ENCODE data around the gene FUBP3. TPM values are rescaled to one million over a fixed set of nuclear protein-coding genes. Genes with fewer than 3 reads are reported as not detected.

The FUBP3 gene
- polyA plus RNA-seq, 1 of the 3 experiments (the other 2 are of a cell fraction) = 55.1 TPM

- POLR2A ChIA-PET = no interaction called here
- Histone ChIP-seq H3K4me3 (ENCODE audit: low read depth in 2 of 2, low read length in 1 of 2) (no peak within 1 kb of the TSS; a peak in 1 of 4 replicates), H3K79me2 (ENCODE audit: insufficient read depth) (no peaks in the 10 kb centered on the region), H3K27me3 (ENCODE audit: insufficient read depth) (peaks cover 77% of the 10 kb centered on the region), H3K9me2 (no peaks in the 10 kb centered on the region), H3K36me3 (replicated peaks in 1 of 2; ENCODE audit: control insufficient read depth in 1 of 2, insufficient read depth in 2 of 2, low read length in 1 of 2) (no peaks in the 10 kb centered on the region), H2AFZ (ENCODE audit: low read depth) (no peak within 1 kb of the TSS), H4K20me1 (ENCODE audit: insufficient read depth) (peaks cover 8% of the 10 kb centered on the region; the same call in 1 of the 2 replicates), H3F3A (replicated peaks; ENCODE audit: insufficient read depth) (no peaks in the 10 kb centered on the region), H3K9me3 (no peaks in the 10 kb centered on the region), H3K9ac (no peak within 1 kb of the TSS), H3K27ac (ENCODE audit: low read depth in 2 of 2, low read length in 1 of 2) (no peak within 1 kb of the TSS), H3K4me1 (ENCODE audit: control insufficient read depth in 1 of 2, insufficient read depth in 2 of 2, low read depth in 1 of 2, low read length in 1 of 2) (peaks cover 0 to 3% of the 10 kb centered on the region in 2 experiments; a peak in 1 of 4 replicates), H3K4me2 (no peak within 1 kb of the TSS)
- CTCF ChIA-PET = interaction anchor here (1.2 to 1.8 kb wide), 3 partner anchors 18 to 203 kb away, joined by 5 to 12 read pairs (median 6); no protein-coding TSS in a partner anchor
- 9% methylated on average over 50 of the region's 76 CpGs for WGBS (ENCODE audit: low lambda C conversion rate)
- no peak for TF ChIP-seq JUND (IDR thresholded peaks at IDR 0.05)
- no peak for TF ChIP-seq POLR2AphosphoS5 (IDR thresholded peaks at IDR 0.05; ENCODE audit: low read depth, low read length)
- TF ChIP-seq SIN3A (IDR thresholded peaks at IDR 0.05; ENCODE audit: borderline replicate concordance, low read depth, low read length) = no peak
- TF ChIP-seq FOSL2 (IDR thresholded peaks at IDR 0.05; ENCODE audit: borderline replicate concordance, low read depth) = no peak
- no peak for TF ChIP-seq GATA2 (CRISPR knock-in tag; IDR thresholded peaks at IDR 0.05)
- no peak for TF ChIP-seq TCF12 (IDR thresholded peaks at IDR 0.05)
- peak; percentile 58 for DNase-seq
Observed at GRCh38 chr9:130664251-130665028, 85.1 kb downstream of the FUBP3 start, which contains the start of gene PRDM12. Gene PRDM12, plus strand, starts transcription at chr9:130664594. Its CDS starts 60 bp downstream, at chr9:130664654.

GRCh38 chr9:130665029-130665430, 85.7 kb downstream of the FUBP3 start:
- DNase-seq = no peak
- no peaks in the 10 kb centered on the region for H3K79me2 ChIP-seq (ENCODE audit: insufficient read depth)
- H3K4me3 ChIP-seq (ENCODE audit: low read depth in 2 of 2, low read length in 1 of 2) = no peak overlapping the region
- WGBS (ENCODE audit: low lambda C conversion rate) = 5% methylated on average over 22 of the region's 26 CpGs
- TF ChIP-seq CHD2 (IDR thresholded peaks at IDR 0.05; ENCODE audit: low read length, partially characterized antibody) (no peak), FOXM1 (IDR thresholded peaks at IDR 0.05; ENCODE audit: low read depth) (no peak), TCF12 (IDR thresholded peaks at IDR 0.05) (no peak), SMC3 (IDR thresholded peaks at IDR 0.05; ENCODE audit: low read depth, low read length) (no peak), MAX (IDR thresholded peaks at IDR 0.05; ENCODE audit: low read depth) (no peak), CTCF (IDR thresholded peaks at IDR 0.05) (no peak), RCOR1 (IDR thresholded peaks at IDR 0.05; ENCODE audit: low read length) (no peak), POLR2AphosphoS5 (IDR thresholded peaks at IDR 0.05; ENCODE audit: low read depth, low read length) (no peak), RFX5 (IDR thresholded peaks at IDR 0.05; ENCODE audit: low read length) (no peak), GABPA (IDR thresholded peaks at IDR 0.05; ENCODE audit: low read depth) (no peak), TAF1 (IDR thresholded peaks at IDR 0.05; ENCODE audit: borderline replicate concordance, low read depth, low read length) (no peak), REST (IDR thresholded peaks at IDR 0.05; ENCODE audit: low read depth, low read length) (no peak), GATA2 (CRISPR knock-in tag; IDR thresholded peaks at IDR 0.05) (no peak), TEAD4 (IDR thresholded peaks at IDR 0.05; ENCODE audit: borderline replicate concordance, insufficient read depth) (no peak), EZH2phosphoT487 (IDR thresholded peaks at IDR 0.05; ENCODE audit: borderline replicate concordance, low read depth) (no peak)
- H2AFZ ChIP-seq (ENCODE audit: low read depth) = no peak overlapping the region
- H3K9me2 ChIP-seq = no peaks in the 10 kb centered on the region
- no peak overlapping the region for H3K4me2 ChIP-seq
- no peaks in the 10 kb centered on the region for H3K36me3 ChIP-seq (replicated peaks in 1 of 2; ENCODE audit: control insufficient read depth in 1 of 2, insufficient read depth in 2 of 2, low read length in 1 of 2)
- no peaks in the 10 kb centered on the region for H3F3A ChIP-seq (replicated peaks; ENCODE audit: insufficient read depth)
- H3K27me3 ChIP-seq (ENCODE audit: insufficient read depth) = peaks cover 72% of the 10 kb centered on the region
- ChIA-PET CTCF (interaction anchor here (1.0 to 1.7 kb wide), 4 partner anchors 18 to 344 kb away, joined by 3 to 12 read pairs (median 7); partner anchors contain the start of gene LAMC3), POLR2A (no interaction called here)
- no peak overlapping the region for H3K9ac ChIP-seq
- peaks cover 8% of the 10 kb centered on the region; the same call in 1 of the 2 replicates for H4K20me1 ChIP-seq (ENCODE audit: insufficient read depth)
- H3K9me3 ChIP-seq = no peaks in the 10 kb centered on the region
- no peak overlapping the region for H3K27ac ChIP-seq (ENCODE audit: low read depth in 2 of 2, low read length in 1 of 2)
- H3K4me1 ChIP-seq (ENCODE audit: control insufficient read depth in 1 of 2, insufficient read depth in 2 of 2, low read depth in 1 of 2, low read length in 1 of 2) = peaks cover 0 to 3% of the 10 kb centered on the region in 2 experiments; a peak in 1 of 4 replicates
